NCI-H2196 treated with DMSO at 0.1 percent for 48 hours (cell line): ENCODE measurements around the gene FGF22.
"Not testable (repeated sequence)": the region's sequence is repeated elsewhere in the genome, so short reads cannot be mapped to it uniquely, and the experiment has no call there.

Experiments used
- DNase-seq: peaks from one replicate; lab custom pipeline; 2025; ENCODE audit not compliant: unreplicated experiment; lab: John Stamatoyannopoulos, UW

FGF22 gene

GRCh38 chr19:621819-622218, 17.9 kb upstream of the FGF22 start:
- DNase-seq, result no peak

- no peak for DNase-seq
Observed at GRCh38 chr19:622666-623065, 17.0 kb upstream of the FGF22 start.

- DNase-seq, result no peak
Observed at GRCh38 chr19:623175-623916, 16.3 kb upstream of the FGF22 start.

GRCh38 chr19:623974-624373, 15.7 kb upstream of the FGF22 start:
- no peak for DNase-seq

GRCh38 chr19:624433-625109, 15.1 kb upstream of the FGF22 start:
- no peak for DNase-seq

GRCh38 chr19:625257-625656, 14.4 kb upstream of the FGF22 start:
- no peak for DNase-seq

GRCh38 chr19:626566-626965, 13.1 kb upstream of the FGF22 start:
- not testable (repeated sequence) for DNase-seq

GRCh38 chr19:628168-628567, 11.5 kb upstream of the FGF22 start:
- DNase-seq, result no peak

- peak; percentile 51 for DNase-seq
Observed at GRCh38 chr19:629515-629914, 10.2 kb upstream of the FGF22 start.

GRCh38 chr19:629961-630714, 9.5 kb upstream of the FGF22 start:
- DNase-seq, result no peak

GRCh38 chr19:632579-633067, 7.1 kb upstream of the FGF22 start:
- DNase-seq, result no peak

- peak; percentile 88 for DNase-seq
Observed at GRCh38 chr19:633068-633785, 6.5 kb upstream of the FGF22 start, which contains the start of gene POLRMT. Gene POLRMT (minus strand): TSS chr19:633537. CDS start chr19:633512, 25 bp downstream.

GRCh38 chr19:633786-634639, 5.7 kb upstream of the FGF22 start:
- no peak for DNase-seq

GRCh38 chr19:634975-635652, 4.6 kb upstream of the FGF22 start:
- DNase-seq, result no peak

GRCh38 chr19:638906-639252, 800 bp upstream of the FGF22 start:
- no peak for DNase-seq

GRCh38 chr19:640161-640558, 481 bp downstream of the FGF22 start:
- DNase-seq, result no peak

- DNase-seq, result no peak
Observed at GRCh38 chr19:640606-641189, 1.0 kb downstream of the FGF22 start.

GRCh38 chr19:641702-642101, 2.0 kb downstream of the FGF22 start:
- DNase-seq, result no peak
